ENCODE results near the gene SLC24A5. TPM values are rescaled to one million over a fixed set of nuclear protein-coding genes. Genes with fewer than 3 reads are reported as not detected.

Gene SLC24A5
- total and polyA plus RNA-seq, 2 donors (not counting 3 experiments of a cell fraction or from before 2014, with no cell fraction given): not detected

DNA sequence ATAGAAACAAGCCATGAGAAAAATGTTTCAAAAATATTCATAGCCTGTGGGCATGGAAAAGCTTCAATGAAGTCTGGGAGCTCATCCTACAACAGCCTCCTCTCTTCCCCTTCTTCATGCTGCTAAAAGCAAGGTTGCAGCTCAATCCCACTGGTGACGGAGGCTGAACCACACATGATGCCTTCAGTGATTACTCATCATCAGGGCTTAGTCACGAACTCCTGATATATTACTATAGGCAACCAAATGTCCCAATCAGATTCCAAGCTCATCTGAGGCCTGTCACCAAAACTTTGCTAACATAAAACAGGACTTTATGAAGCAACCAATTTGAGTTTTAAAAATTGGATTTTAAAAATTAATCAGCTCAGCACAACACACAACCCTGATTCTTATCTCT is 24.0 kb upstream of the SLC24A5 start:
- FAIRE-seq (no peak), DNase-seq (ENCODE audit: low read depth, low spot score) (no peak)
- intact Hi-C loops (cut with micrococcal nuclease): no loop called here
- Histone ChIP-seq H3K27me3 (ENCODE audit: control insufficient read depth in 2 of 2, insufficient read depth in 2 of 2, low read length in 2 of 2) (peaks cover 3 to 7% of the 10 kb centered on the region in 2 experiments), H3K4me1 (ENCODE audit: control insufficient read depth, extremely low read depth, insufficient read depth, low read length) (no peaks in the 10 kb centered on the region), H3K9me3 (replicated peaks; ENCODE audit: control insufficient read depth, insufficient read depth, low read length) (no peaks in the 10 kb centered on the region), H4K20me1 (replicated peaks; ENCODE audit: control insufficient read depth, extremely low read depth, insufficient read depth, low read length) (no peaks in the 10 kb centered on the region), H3K4me2 (ENCODE audit: insufficient read depth, low read length) (no peak overlapping the region), H3K9me1 (replicated peaks; ENCODE audit: control insufficient read depth, extremely low read depth, insufficient read depth, low read length) (no peaks in the 10 kb centered on the region), H3K36me3 (ENCODE audit: control insufficient read depth in 2 of 2, extremely low read depth in 1 of 2, insufficient read depth in 2 of 2, low read length in 2 of 2) (no peaks in the 10 kb centered on the region), H2AFZ (ENCODE audit: low read depth, low read length) (no peak overlapping the region), H3K27ac (ENCODE audit: insufficient read depth, low read depth, low read length) (no peak overlapping the region), H3K4me3 (replicated peaks in 1 of 3; ENCODE audit: insufficient read depth in 1 of 3, low read depth in 1 of 3, low read length in 3 of 3) (no peak overlapping the region), H3K79me2 (ENCODE audit: control insufficient read depth, insufficient read depth, low read length) (no peaks in the 10 kb centered on the region), H3K9ac (replicated peaks; ENCODE audit: extremely low read depth, insufficient read depth, low read length) (no peak overlapping the region)
- no TSS peak for BruUV-seq (replicated peaks)
- TF ChIP-seq GATA2 (IDR thresholded peaks at IDR 0.05; ENCODE audit: insufficient read depth, insufficient read length, low read depth, low read length) (no peak), JUN (IDR thresholded peaks at IDR 0.05; ENCODE audit: borderline replicate concordance, insufficient read depth, insufficient read length, low read depth) (no peak), FOS (IDR thresholded peaks at IDR 0.05; ENCODE audit: borderline replicate concordance, insufficient read depth, low read length) (no peak), POLR2AphosphoS5 (IDR thresholded peaks at IDR 0.05; ENCODE audit: insufficient read depth, low read depth, low read length) (no peak), EZH2 (IDR thresholded peaks at IDR 0.05; ENCODE audit: borderline replicate concordance, low read depth, low read length, severe bottlenecking) (no peak), MYC (IDR thresholded peaks at IDR 0.05; ENCODE audit: low read depth, low read length) (no peak), POLR2A (IDR thresholded peaks at IDR 0.05; ENCODE audit: low read depth, low read length) (no peak)
- TF ChIP-seq, protein P1, sequence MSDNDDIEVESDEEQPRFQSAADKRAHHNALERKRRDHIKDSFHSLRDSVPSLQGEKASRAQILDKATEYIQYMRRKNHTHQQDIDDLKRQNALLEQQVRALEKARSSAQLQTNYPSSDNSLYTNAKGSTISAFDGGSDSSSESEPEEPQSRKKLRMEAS (IDR thresholded peaks at IDR 0.05; ENCODE audit: insufficient read depth, insufficient read length): no peak
- TF ChIP-seq, protein P2, sequence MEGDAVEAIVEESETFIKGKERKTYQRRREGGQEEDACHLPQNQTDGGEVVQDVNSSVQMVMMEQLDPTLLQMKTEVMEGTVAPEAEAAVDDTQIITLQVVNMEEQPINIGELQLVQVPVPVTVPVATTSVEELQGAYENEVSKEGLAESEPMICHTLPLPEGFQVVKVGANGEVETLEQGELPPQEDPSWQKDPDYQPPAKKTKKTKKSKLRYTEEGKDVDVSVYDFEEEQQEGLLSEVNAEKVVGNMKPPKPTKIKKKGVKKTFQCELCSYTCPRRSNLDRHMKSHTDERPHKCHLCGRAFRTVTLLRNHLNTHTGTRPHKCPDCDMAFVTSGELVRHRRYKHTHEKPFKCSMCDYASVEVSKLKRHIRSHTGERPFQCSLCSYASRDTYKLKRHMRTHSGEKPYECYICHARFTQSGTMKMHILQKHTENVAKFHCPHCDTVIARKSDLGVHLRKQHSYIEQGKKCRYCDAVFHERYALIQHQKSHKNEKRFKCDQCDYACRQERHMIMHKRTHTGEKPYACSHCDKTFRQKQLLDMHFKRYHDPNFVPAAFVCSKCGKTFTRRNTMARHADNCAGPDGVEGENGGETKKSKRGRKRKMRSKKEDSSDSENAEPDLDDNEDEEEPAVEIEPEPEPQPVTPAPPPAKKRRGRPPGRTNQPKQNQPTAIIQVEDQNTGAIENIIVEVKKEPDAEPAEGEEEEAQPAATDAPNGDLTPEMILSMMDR (IDR thresholded peaks at IDR 0.05; ENCODE audit: extremely low read depth in 1 of 2, insufficient read depth in 1 of 2, low read depth in 1 of 2, low read length in 2 of 2): no peak
- POLR2A ChIA-PET: no interaction called here
- CTCF ChIA-PET: interaction anchor here (0.8 kb wide), 1 partner anchor 11 kb away, joined by 4 read pairs; no protein-coding TSS in a partner anchor
- dilution Hi-C loops (cut with MboI; ENCODE audit: extremely low pct_ligation_motif_present, low sequenced_read_pairs): no loop called here

Data from endothelial cell of umbilical vein (primary cell).